Measurements from ENCODE around the gene CA10.

CA10 gene

GRCh38 chr17:51764387-51764971 lies 394.0 kb downstream of the CA10 start:
- Histone ChIP-seq H3K27me3 (ENCODE audit: control insufficient read depth, insufficient read depth, low read length) (peaks cover 5% of the 10 kb centered on the region), H3K9me3 (ENCODE audit: control insufficient read depth, low read length) (no peaks in the 10 kb centered on the region), H3K9ac (ENCODE audit: low read length) (no peak overlapping the region), H3K4me1 (ENCODE audit: control insufficient read depth, insufficient read depth, low read length) (no peaks in the 10 kb centered on the region), H3K36me3 (ENCODE audit: control insufficient read depth, insufficient read depth, low read length) (no peaks in the 10 kb centered on the region), H3K4me3 (ENCODE audit: low read length) (no peak overlapping the region)

GRCh38 chr17:51763058-51763457 lies 395.5 kb downstream of the CA10 start:
- peaks cover 5% of the 10 kb centered on the region for H3K27me3 ChIP-seq (ENCODE audit: control insufficient read depth, insufficient read depth, low read length)
- H3K4me3 ChIP-seq (ENCODE audit: low read length): no peak overlapping the region
- H3K4me1 ChIP-seq (ENCODE audit: control insufficient read depth, insufficient read depth, low read length): no peaks in the 10 kb centered on the region

GRCh38 chr17:51761105-51761504 lies 397.4 kb downstream of the CA10 start:
- no peak overlapping the region for H3K4me3 ChIP-seq (ENCODE audit: low read length)
- no peak overlapping the region for H3K9ac ChIP-seq (ENCODE audit: low read length)
- H3K27me3 ChIP-seq (ENCODE audit: control insufficient read depth, insufficient read depth, low read length): peaks cover 5% of the 10 kb centered on the region
- no peaks in the 10 kb centered on the region for H3K4me1 ChIP-seq (ENCODE audit: control insufficient read depth, insufficient read depth, low read length)
- H3K9me3 ChIP-seq (ENCODE audit: control insufficient read depth, low read length): no peaks in the 10 kb centered on the region
- H3K36me3 ChIP-seq (ENCODE audit: control insufficient read depth, insufficient read depth, low read length): no peaks in the 10 kb centered on the region

More at GRCh38 chr17:51763058-51763457, 395.5 kb downstream of the CA10 start:
- Histone ChIP-seq H3K36me3 (ENCODE audit: control insufficient read depth, insufficient read depth, low read length) (no peaks in the 10 kb centered on the region), H3K9me3 (ENCODE audit: control insufficient read depth, low read length) (no peaks in the 10 kb centered on the region), H3K9ac (ENCODE audit: low read length) (no peak overlapping the region)

- H3K36me3 ChIP-seq (ENCODE audit: control insufficient read depth, insufficient read depth, low read length): no peaks in the 10 kb centered on the region
- H3K9ac ChIP-seq (ENCODE audit: low read length): no peak overlapping the region
- no peaks in the 10 kb centered on the region for H3K4me1 ChIP-seq (ENCODE audit: control insufficient read depth, insufficient read depth, low read length)
- H3K27me3 ChIP-seq (ENCODE audit: control insufficient read depth, insufficient read depth, low read length): peaks cover 2% of the 10 kb centered on the region
- no peak overlapping the region for H3K4me3 ChIP-seq (ENCODE audit: low read length)
- no peaks in the 10 kb centered on the region for H3K9me3 ChIP-seq (ENCODE audit: control insufficient read depth, low read length)
Observed at GRCh38 chr17:51759260-51759659, 399.3 kb downstream of the CA10 start.

- H3K4me1 ChIP-seq (ENCODE audit: control insufficient read depth, insufficient read depth, low read length): no peaks in the 10 kb centered on the region
- no peak overlapping the region for H3K9ac ChIP-seq (ENCODE audit: low read length)
- no peaks in the 10 kb centered on the region for H3K27me3 ChIP-seq (ENCODE audit: control insufficient read depth, insufficient read depth, low read length)
- H3K9me3 ChIP-seq (ENCODE audit: control insufficient read depth, low read length): no peaks in the 10 kb centered on the region
- no peaks in the 10 kb centered on the region for H3K36me3 ChIP-seq (ENCODE audit: control insufficient read depth, insufficient read depth, low read length)
- H3K4me3 ChIP-seq (ENCODE audit: low read length): no peak overlapping the region
Observed at GRCh38 chr17:51751072-51751471, 407.4 kb downstream of the CA10 start.

- Histone ChIP-seq H3K36me3 (ENCODE audit: control insufficient read depth, insufficient read depth, low read length) (no peaks in the 10 kb centered on the region), H3K9me3 (ENCODE audit: control insufficient read depth, low read length) (no peaks in the 10 kb centered on the region), H3K4me3 (ENCODE audit: low read length) (no peak overlapping the region), H3K9ac (ENCODE audit: low read length) (no peak overlapping the region), H3K27me3 (ENCODE audit: control insufficient read depth, insufficient read depth, low read length) (no peaks in the 10 kb centered on the region), H3K4me1 (ENCODE audit: control insufficient read depth, insufficient read depth, low read length) (no peaks in the 10 kb centered on the region)
Observed at GRCh38 chr17:51748749-51749604, 409.5 kb downstream of the CA10 start.

GRCh38 chr17:51746421-51746820 lies 412.1 kb downstream of the CA10 start:
- Histone ChIP-seq H3K27me3 (ENCODE audit: control insufficient read depth, insufficient read depth, low read length) (no peaks in the 10 kb centered on the region), H3K4me3 (ENCODE audit: low read length) (no peak overlapping the region), H3K4me1 (ENCODE audit: control insufficient read depth, insufficient read depth, low read length) (no peaks in the 10 kb centered on the region), H3K36me3 (ENCODE audit: control insufficient read depth, insufficient read depth, low read length) (no peaks in the 10 kb centered on the region), H3K9me3 (ENCODE audit: control insufficient read depth, low read length) (no peaks in the 10 kb centered on the region), H3K9ac (ENCODE audit: low read length) (no peak overlapping the region)

- Histone ChIP-seq H3K4me1 (ENCODE audit: control insufficient read depth, insufficient read depth, low read length) (no peaks in the 10 kb centered on the region), H3K36me3 (ENCODE audit: control insufficient read depth, insufficient read depth, low read length) (no peaks in the 10 kb centered on the region), H3K4me3 (ENCODE audit: low read length) (no peak overlapping the region), H3K9ac (ENCODE audit: low read length) (no peak overlapping the region), H3K27me3 (ENCODE audit: control insufficient read depth, insufficient read depth, low read length) (no peaks in the 10 kb centered on the region), H3K9me3 (ENCODE audit: control insufficient read depth, low read length) (no peaks in the 10 kb centered on the region)
Observed at GRCh38 chr17:51745993-51746392, 412.5 kb downstream of the CA10 start.

GRCh38 chr17:51743477-51743876 lies 415.0 kb downstream of the CA10 start:
- H3K36me3 ChIP-seq (ENCODE audit: control insufficient read depth, insufficient read depth, low read length): no peaks in the 10 kb centered on the region
- no peaks in the 10 kb centered on the region for H3K9me3 ChIP-seq (ENCODE audit: control insufficient read depth, low read length)
- no peaks in the 10 kb centered on the region for H3K4me1 ChIP-seq (ENCODE audit: control insufficient read depth, insufficient read depth, low read length)
- no peaks in the 10 kb centered on the region for H3K27me3 ChIP-seq (ENCODE audit: control insufficient read depth, insufficient read depth, low read length)
- no peak overlapping the region for H3K4me3 ChIP-seq (ENCODE audit: low read length)
- H3K9ac ChIP-seq (ENCODE audit: low read length): no peak overlapping the region

GRCh38 chr17:51742571-51742970 lies 415.9 kb downstream of the CA10 start:
- no peaks in the 10 kb centered on the region for H3K36me3 ChIP-seq (ENCODE audit: control insufficient read depth, insufficient read depth, low read length)
- H3K4me1 ChIP-seq (ENCODE audit: control insufficient read depth, insufficient read depth, low read length): no peaks in the 10 kb centered on the region
- H3K4me3 ChIP-seq (ENCODE audit: low read length): no peak overlapping the region
- no peak overlapping the region for H3K9ac ChIP-seq (ENCODE audit: low read length)
- H3K9me3 ChIP-seq (ENCODE audit: control insufficient read depth, low read length): no peaks in the 10 kb centered on the region
- H3K27me3 ChIP-seq (ENCODE audit: control insufficient read depth, insufficient read depth, low read length): no peaks in the 10 kb centered on the region

- Histone ChIP-seq H3K36me3 (ENCODE audit: control insufficient read depth, insufficient read depth, low read length) (no peaks in the 10 kb centered on the region), H3K4me3 (ENCODE audit: low read length) (no peak overlapping the region), H3K4me1 (ENCODE audit: control insufficient read depth, insufficient read depth, low read length) (no peaks in the 10 kb centered on the region), H3K9me3 (ENCODE audit: control insufficient read depth, low read length) (no peaks in the 10 kb centered on the region), H3K9ac (ENCODE audit: low read length) (no peak overlapping the region), H3K27me3 (ENCODE audit: control insufficient read depth, insufficient read depth, low read length) (no peaks in the 10 kb centered on the region)
Observed at GRCh38 chr17:51741458-51741857, 417.1 kb downstream of the CA10 start.

GRCh38 chr17:51740531-51740930 lies 418.0 kb downstream of the CA10 start:
- Histone ChIP-seq H3K36me3 (ENCODE audit: control insufficient read depth, insufficient read depth, low read length) (no peaks in the 10 kb centered on the region), H3K9me3 (ENCODE audit: control insufficient read depth, low read length) (no peaks in the 10 kb centered on the region), H3K9ac (ENCODE audit: low read length) (no peak overlapping the region), H3K4me1 (ENCODE audit: control insufficient read depth, insufficient read depth, low read length) (no peaks in the 10 kb centered on the region), H3K27me3 (ENCODE audit: control insufficient read depth, insufficient read depth, low read length) (no peaks in the 10 kb centered on the region), H3K4me3 (ENCODE audit: low read length) (no peak overlapping the region)

Measured in mucosa of stomach (tissue), 1 donor.